Testis (tissue), 2 donors: ENCODE data around the gene SLC22A2.

Experiments
- CTCF ChIP-seq, 3 experiments: fragments of 450-650 bp in 2 of 3; fragments of 200-600 bp in 1 of 3; sonication (generic) in 1 of 3; IDR thresholded peaks; one replicate each; pipeline ENCODE4 v1.5.1; 2016 to 2019; ENCODE audit warnings: antibody characterized with exemption in 3 of 3, mild to moderate bottlenecking in 2 of 3, moderate library complexity in 1 of 3
- POLR2A ChIP-seq: fragments of 450-650 bp; IDR thresholded peaks from one replicate; pipeline ENCODE4 v1.6.1; 2017; ENCODE audit warnings: antibody characterized with exemption, mild to moderate bottlenecking, moderate library complexity

GRCh38 chr6:160259598-160259997, 977 bp upstream of the SLC22A2 start:
- no peak for TF ChIP-seq CTCF (IDR thresholded peaks at IDR 0.05)
- TF ChIP-seq POLR2A: no peak
